GM19099 (cell line): ENCODE results near the gene PKHD1.

Source experiments
- POLR2A ChIP-seq: IDR thresholded peaks from 3 replicates; pipeline ENCODE4 v1.6.1; 2011; ENCODE audit warnings: low read depth; ENCODE audit not compliant: insufficient read length; ENCODE audit errors: extremely low read depth

The PKHD1 gene

DNA sequence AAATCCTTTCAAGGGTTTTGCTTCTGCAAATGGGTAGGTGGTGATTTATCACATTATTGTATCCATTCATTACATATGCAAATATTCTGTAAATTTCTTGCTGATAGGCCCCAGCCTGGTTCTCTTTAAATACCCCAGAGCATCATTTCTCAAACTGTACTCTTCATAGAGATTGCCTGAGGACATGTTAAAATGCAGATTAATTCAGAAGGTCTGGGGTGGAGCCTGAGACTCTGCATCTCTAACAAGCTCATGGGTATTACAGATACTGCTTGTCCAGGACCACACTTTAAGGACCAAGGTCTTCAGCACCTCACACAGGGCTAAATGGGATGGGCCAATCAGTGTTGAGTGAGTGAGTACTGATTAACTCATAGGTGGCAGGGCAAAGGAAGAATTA, 46.3 kb downstream of the PKHD1 start:
- no peak for TF ChIP-seq POLR2A

DNA sequence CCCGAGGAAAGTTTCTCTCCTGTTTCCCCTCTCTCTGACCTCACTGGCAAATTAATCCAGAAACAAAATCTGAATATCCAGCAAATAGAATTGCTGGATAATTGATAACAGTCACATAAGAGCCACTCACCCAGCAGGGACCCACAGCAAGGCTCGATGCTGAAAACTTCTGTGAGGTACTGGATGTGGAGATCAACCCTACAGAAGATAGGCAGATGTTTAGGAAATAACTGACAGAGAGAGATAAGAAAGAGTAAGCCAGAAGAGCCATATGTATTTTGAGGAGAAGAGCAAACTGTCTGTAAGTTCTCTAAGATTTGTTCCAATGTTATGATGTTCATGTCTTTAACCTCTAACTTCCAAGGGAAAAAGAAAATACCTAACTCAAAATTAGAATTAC, 59.7 kb downstream of the PKHD1 start:
- TF ChIP-seq POLR2A: no peak

DNA sequence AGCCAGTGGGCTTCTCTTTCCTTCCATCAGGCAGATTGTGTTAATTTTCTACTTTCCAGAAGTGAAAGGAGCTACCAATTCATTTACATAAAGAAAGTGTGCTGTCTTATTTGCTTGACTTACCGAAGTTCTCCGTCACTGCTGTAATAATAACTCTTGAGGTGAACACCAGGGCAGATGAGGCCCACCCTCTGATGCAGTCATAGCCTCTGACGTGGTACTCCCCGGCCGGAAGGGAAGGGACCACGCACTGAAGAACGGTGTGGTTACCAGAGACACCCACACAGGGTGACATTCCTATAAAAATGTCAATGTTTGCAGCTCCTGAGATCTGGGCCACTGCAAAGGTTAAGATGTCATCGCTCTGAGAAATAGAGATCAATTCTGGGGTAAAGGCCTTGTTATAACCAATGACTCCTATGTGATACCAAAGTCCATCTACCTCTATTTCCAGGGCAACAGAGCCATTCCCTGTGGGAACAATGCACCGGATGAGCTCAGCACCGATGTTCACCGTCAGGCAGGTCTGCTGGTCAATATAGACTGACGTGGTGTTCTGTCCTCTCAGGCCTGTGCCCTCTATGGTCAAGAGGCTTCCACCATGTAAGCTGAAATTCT, 62.9 kb downstream of the PKHD1 start:
- TF ChIP-seq POLR2A: no peak

DNA sequence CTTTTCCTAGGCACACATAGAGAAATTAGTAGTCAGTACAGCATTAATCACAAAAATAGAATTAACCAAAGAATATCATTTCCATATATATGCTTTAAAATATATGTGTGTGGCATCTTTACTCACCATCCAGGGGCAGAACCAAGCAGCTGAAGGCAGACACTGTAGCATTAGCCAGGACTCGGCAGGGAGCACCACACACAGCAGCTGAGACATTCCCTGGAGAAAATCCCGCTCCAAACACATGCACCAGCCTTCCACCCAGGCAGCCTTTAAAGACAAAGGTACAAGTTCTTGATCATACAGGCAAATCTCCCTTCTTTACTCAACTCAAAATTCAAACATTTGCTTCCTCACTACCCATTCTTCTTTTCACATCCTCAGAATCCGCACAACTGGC, 64.7 kb downstream of the PKHD1 start:
- TF ChIP-seq POLR2A: no peak

DNA sequence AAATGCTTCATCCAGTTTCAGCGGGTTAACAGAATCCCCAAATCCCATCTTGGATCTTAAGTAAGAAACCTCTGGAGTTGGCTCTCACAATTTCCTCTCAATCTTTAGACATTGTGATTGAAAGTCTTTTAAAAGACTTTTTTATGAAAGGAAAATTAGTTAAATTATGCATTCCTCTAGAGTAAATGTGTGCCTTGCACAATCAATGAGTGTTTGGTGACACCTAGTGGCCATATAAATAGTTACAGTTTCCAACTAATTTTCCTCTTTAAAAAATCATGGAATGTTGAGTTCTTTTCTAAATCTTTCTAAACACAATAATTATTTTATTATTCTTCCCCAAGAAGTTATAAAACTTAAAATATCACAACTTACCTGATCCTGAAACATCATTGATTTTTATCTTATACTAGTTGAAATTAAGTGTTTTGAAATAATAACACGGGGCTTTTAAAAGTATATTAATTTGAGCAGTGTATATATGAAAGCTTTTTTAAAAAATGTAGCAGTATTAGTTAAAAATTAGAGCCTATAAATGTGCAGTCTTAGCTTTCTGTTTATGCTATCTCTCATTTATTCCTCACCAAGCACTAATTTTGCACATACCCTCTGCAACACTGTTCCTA, 66.4 kb downstream of the PKHD1 start:
- no peak for TF ChIP-seq POLR2A

DNA sequence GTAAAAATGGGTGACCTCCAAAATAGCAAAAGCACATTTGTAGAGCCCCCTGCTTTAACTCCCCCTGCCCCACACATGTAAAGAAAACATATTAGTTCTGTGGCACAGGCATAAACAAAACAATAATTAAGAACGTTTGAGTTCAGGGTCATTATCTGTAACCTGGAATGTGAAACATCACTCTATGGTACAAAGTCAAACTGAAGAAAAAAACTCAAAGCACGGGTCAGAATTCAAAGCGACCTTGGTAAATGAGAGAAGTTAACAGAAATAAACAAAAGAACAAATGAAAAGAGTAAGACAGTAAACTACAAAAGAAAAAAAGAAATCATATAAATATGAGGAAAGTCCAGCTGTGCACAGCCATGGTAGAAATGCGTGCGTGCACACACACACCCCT, 67.5 kb downstream of the PKHD1 start:
- TF ChIP-seq POLR2A: no peak

DNA sequence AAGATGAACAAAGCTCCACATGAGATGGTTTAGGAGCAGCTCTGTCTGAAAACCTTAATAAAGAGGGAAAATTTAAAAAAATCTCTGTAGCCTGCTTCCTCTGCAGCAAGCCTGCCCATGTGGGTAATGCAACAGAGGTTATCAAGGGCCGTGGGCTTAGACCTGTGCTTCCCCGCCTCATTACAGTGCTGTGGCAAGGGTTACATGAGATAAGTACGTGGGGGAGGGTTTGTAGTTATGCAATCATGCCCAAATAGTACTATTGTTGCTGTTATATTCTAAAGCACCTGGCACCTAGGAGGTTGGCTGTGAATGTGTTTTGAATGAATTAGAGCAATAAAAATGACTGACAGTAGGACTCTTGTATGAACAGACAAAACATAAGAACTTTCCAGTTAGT, 68.3 kb downstream of the PKHD1 start:
- no peak for TF ChIP-seq POLR2A

DNA sequence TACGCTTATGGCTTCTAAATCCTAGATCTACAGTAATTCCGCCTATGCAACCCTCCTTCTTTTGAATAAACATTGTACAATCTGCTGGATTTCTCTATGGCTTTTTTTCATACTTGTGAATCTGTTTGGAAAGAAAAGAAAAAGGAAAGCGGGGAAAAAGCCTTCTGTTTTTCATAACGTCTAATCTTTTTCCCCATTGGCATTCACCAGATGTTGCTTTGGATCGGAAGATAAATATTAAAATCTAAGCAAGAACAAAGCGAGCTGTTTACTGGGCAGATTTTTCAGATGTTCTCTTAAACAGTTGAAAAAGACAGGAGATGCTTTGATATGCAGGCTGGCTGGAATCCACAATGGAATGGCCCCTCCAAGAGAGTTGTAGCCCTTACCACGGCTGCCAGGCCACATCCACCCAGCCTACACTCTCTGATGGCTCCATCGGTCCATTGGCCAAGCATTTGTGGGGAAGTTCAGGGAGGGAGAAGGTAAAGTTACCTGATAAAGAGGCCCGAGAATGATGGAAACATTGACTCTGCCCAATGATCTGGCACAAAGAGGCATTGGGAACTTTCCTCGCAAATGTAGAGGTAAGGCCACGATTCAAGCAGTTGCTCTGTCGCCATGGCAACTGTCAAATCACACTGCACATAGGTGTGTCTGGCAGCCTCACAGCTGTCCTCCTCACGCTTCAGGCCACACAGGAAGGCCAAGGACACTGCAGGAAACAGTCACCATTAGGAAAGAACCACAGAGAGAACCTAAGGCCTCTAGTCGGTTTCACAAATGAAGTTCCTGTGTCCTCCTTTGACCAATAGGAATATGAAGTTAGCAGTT, 70.3 kb downstream of the PKHD1 start:
- no peak for TF ChIP-seq POLR2A

DNA sequence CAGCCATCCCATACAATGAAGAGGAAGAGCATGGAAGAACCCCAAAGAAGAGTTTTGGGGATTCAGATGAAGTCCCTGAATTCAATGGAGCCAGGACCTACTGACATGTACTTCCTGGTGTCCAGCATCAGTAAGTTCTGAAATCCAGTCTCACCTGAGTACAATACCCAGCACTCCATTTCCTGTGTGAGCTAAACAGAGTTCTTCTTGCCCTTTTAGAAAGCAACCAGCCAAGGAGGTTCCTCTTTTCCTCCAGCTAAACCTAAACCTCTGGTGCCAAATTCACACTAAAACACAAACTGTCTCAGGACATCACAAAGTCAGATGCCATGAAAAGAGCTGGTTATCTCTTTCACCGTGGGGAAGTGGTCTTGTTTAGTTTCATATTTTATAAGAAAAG, 71.5 kb downstream of the PKHD1 start:
- TF ChIP-seq POLR2A: no peak

DNA sequence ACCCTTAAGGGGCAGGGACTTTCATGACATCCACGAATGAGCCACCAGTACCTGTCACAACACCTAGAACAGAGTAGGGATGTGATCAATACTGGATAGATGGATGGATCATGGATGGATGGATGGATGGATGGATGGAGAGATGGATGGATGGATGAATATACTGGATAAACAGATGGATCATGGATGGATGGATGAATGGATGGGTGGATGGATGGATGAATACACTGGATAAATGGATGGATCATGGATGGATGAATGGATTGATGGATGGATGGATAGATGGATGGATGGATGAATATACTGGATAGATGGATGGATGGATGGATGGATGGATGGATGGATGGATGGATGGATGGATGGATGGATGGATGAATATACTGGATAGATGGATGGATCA, 73.0 kb downstream of the PKHD1 start:
- no peak for TF ChIP-seq POLR2A

DNA sequence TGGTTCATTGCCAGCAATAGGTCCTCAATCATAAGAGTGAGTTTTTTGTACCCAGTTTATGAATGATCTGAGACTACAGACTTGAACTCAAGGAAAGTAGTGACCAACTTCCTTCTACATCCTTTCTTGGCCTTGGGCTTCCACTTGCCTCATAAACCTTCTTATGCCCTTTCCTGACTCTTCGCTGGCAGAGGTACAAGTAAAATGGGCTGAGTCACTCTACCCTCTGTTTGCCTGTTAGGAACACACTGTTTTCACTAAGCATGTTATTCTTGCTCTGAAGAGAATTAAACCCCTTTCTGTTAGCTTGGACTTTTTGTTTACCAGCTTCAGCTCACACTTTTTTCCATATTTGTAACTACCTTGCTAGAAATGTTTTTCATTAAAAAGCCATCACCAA, 74.4 kb downstream of the PKHD1 start:
- no peak for TF ChIP-seq POLR2A

DNA sequence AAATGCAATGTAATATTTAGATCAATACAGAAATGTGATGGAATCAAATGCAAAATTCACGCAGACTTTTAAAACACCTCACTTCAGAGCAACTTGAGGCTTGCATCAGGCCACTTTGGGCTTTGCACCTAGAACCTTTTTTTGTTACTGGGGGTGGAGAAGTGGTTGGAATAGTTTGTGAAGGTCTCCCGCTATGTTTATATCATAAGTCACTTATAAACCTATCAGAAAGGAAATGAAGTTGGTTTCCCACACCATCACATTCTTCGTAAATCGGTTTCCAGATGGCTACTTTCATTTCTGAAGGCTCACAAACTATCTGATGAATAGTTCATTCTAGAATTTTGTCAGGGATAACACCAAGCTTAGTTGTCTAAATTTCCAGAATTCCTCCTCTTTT, 74.8 kb downstream of the PKHD1 start:
- no peak for TF ChIP-seq POLR2A

DNA sequence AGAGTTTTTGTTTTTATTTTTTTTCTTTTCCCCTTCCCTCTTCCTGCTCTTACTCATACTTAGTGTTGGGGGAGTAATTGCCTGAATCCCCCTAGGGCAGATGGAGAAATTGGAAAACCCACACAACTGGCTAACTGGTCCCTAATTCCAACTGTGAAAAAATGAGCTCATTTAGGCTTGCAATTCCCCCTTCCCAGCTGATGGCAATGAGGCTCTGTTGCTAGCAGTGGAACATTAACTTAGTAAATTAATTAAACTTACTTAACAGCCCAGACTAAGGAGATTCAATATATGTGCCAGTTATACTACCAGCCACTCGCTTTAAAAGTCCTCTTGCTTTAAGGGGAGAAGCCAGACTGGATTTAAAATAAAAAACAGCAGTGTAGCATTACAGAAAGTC, 76.6 kb downstream of the PKHD1 start:
- TF ChIP-seq POLR2A: no peak

DNA sequence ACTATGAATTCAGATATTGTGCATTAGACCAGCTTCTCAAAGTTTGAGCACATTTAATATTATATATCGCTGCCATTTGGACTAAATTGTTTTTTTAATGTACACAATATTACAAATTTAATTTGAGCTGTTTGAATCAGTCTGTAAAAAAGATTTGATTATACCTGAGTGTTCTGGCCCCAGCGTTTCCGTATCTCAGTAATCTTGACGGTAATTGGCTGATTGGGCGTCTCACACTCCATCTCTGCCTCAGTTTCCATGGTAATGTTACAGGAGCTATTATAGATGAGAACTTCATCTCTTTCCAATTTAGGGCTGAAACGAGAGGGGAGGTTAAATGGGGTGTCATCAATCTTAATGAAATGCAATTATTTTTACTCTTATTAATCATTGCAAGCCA, 77.3 kb downstream of the PKHD1 start:
- no peak for TF ChIP-seq POLR2A

DNA sequence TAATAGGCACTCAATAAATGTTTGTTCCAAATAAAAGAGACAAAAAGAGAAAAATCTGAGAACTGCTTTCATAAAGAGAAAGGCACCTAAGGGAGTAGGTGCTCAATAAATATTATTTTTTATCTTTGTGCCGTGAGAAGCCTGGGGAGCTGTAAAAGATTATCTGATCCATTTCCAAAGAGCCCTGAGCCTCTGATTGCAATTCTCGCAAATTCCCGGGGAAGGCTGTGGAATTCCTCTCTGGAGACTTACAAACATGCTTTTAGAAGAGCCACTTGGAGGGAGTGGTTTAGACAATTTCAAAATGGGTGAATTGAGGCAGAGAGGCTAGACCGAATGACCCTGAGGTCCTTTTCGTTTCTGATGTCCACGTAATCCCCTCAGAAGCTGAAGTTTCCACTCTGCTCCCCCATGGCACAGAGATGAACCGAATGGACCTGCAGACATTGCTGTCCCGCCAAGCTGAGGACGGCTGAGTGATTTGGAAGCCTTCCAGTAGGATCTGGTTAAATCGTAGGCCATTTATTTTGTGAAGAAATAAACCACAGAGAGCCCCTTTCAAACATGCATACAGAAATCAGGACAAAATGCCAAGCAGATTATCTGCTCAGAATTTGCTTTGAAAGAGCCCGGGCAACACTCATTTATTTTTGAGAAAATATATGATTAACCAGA, 77.8 kb downstream of the PKHD1 start:
- no peak for TF ChIP-seq POLR2A

DNA sequence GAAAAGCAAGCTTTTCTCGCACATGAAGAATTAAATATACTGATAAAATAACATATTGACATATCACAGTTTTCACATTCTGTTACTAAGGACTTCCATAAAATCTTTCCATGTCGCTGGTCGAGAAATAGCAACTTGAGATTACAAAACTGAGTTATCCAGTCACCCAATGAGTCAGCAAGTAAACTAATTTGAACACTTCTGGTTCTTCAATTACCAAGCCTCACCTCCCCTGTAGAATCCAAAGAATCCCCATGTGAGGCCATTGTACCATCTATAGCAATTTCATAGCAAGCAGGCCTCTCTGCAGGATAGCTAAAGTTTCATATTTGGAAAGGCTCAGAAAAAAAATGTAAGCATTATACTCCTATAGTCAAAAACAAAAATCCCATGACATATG, 87.3 kb downstream of the PKHD1 start:
- no peak for TF ChIP-seq POLR2A

DNA sequence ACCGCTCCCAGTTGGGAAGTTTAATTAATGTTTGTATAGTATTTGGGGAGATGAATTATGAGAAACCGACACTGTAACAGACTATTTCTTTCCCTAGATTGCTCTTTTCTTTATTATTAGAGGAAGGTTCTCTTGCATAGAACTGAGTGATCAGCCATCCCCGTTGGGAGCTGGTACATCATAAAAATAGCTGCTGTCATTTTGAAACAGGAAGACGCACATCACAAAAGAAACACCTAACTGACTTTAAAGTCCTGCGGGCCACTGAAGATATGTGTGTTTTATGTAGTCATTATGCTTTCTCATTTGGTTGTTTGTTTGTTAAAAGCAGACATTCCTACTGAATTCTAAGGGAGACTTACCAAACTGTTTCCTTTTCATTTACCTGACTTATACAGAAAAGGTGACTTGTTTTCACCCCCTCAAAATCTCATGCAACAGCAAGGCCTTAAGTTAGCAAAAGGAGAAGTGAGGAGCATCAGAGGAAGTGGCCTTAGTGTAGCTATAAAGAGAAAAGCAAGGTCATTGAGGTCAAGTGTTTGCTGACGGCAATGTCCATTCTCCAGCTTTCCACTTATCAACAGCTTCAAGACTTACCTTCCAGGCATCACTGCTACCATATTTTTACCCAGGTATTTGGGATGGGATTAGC, 91.0 kb downstream of the PKHD1 start:
- no peak for TF ChIP-seq POLR2A
